ENCODE data around the gene GID8. TPM values are rescaled to one million over a fixed set of nuclear protein-coding genes. Genes with fewer than 3 reads are reported as not detected.

The GID8 gene
- total RNA-seq, 4 donors from 2014 or later: 16.4 to 48.6 (median 40.0) TPM

GRCh38 chr20:62937268-62938104, 461 bp upstream of the GID8 start:
- TF ChIP-seq CTCF (IDR thresholded peaks at IDR 0.05) (peak in 2 of 4 experiments; percentile 3 to 19), POLR2A (IDR thresholded peaks at IDR 0.05) (peak; percentile 49 to 84)
- Histone ChIP-seq H3K4me1 (peaks cover 8 to 16% of the 10 kb centered on the region in 2 donors), H3K27me3 (no peaks in the 10 kb centered on the region), H3K4me3 (peak overlapping the region; percentile 92 to 96), H3K27ac (peak overlapping the region; percentile 85 to 93), H3K36me3 (no peaks in the 10 kb centered on the region), H3K9me3 (no peaks in the 10 kb centered on the region)
- intact Hi-C loops (cut with DNase I; ENCODE audit: low total_unique reads): no loop called here
- DNase-seq: peak; percentile 96 to 98

GRCh38 chr20:62940875-62941274, 2.9 kb downstream of the GID8 start:
- no peaks in the 10 kb centered on the region for H3K9me3 ChIP-seq
- DNase-seq: no peak
- intact Hi-C loops (cut with DNase I; ENCODE audit: low total_unique reads): no loop called here
- H3K36me3 ChIP-seq: no peaks in the 10 kb centered on the region
- peaks cover 8 to 9% of the 10 kb centered on the region in 2 donors for H3K4me1 ChIP-seq
- no peak overlapping the region for H3K27ac ChIP-seq
- TF ChIP-seq CTCF (IDR thresholded peaks at IDR 0.05): no peak
- no peak for TF ChIP-seq POLR2A (IDR thresholded peaks at IDR 0.05)
- H3K4me3 ChIP-seq: no peak overlapping the region
- no peaks in the 10 kb centered on the region for H3K27me3 ChIP-seq

GRCh38 chr20:62941792-62942191, 3.8 kb downstream of the GID8 start:
- Histone ChIP-seq H3K4me3 (no peak overlapping the region), H3K36me3 (no peaks in the 10 kb centered on the region), H3K4me1 (no peaks in the 10 kb centered on the region), H3K27me3 (no peaks in the 10 kb centered on the region), H3K9me3 (no peaks in the 10 kb centered on the region), H3K27ac (no peak overlapping the region)
- DNase-seq: no peak
- intact Hi-C loops (cut with DNase I; ENCODE audit: low total_unique reads): no loop called here
- TF ChIP-seq CTCF (IDR thresholded peaks at IDR 0.05) (no peak), POLR2A (IDR thresholded peaks at IDR 0.05) (no peak)

- no peaks in the 10 kb centered on the region for H3K9me3 ChIP-seq
- H3K27ac ChIP-seq: no peak overlapping the region
- no peaks in the 10 kb centered on the region for H3K36me3 ChIP-seq
- no peak overlapping the region for H3K4me3 ChIP-seq
- no peaks in the 10 kb centered on the region for H3K27me3 ChIP-seq
- H3K4me1 ChIP-seq: no peaks in the 10 kb centered on the region
- intact Hi-C loops (cut with DNase I; ENCODE audit: low total_unique reads): no loop called here
- DNase-seq: no peak
- TF ChIP-seq CTCF (IDR thresholded peaks at IDR 0.05): no peak
- TF ChIP-seq POLR2A (IDR thresholded peaks at IDR 0.05): no peak
Observed at GRCh38 chr20:62942456-62942855, 4.5 kb downstream of the GID8 start.

GRCh38 chr20:62943396-62943795, 5.4 kb downstream of the GID8 start:
- H3K4me1 ChIP-seq: no peaks in the 10 kb centered on the region
- H3K27me3 ChIP-seq: no peaks in the 10 kb centered on the region
- no peak overlapping the region for H3K4me3 ChIP-seq
- H3K36me3 ChIP-seq: no peaks in the 10 kb centered on the region
- intact Hi-C loops (cut with DNase I; ENCODE audit: low total_unique reads): no loop called here
- TF ChIP-seq POLR2A (IDR thresholded peaks at IDR 0.05) (no peak), CTCF (IDR thresholded peaks at IDR 0.05) (no peak)
- H3K27ac ChIP-seq: no peak overlapping the region
- DNase-seq: no peak
- H3K9me3 ChIP-seq: no peaks in the 10 kb centered on the region

Data from uterus (tissue), 4 donors.